UCSD-AML1 (cell line): ENCODE data around the gene PDP2.
"Not testable (repeated sequence)": the region's sequence is repeated elsewhere in the genome, so short reads cannot be mapped to it uniquely, and the experiment has no call there.

Experiments used
- DNase-seq: peaks from one replicate; lab custom pipeline; 2025; ENCODE audit not compliant: unreplicated experiment; lab: John Stamatoyannopoulos, UW

The PDP2 gene

DNA sequence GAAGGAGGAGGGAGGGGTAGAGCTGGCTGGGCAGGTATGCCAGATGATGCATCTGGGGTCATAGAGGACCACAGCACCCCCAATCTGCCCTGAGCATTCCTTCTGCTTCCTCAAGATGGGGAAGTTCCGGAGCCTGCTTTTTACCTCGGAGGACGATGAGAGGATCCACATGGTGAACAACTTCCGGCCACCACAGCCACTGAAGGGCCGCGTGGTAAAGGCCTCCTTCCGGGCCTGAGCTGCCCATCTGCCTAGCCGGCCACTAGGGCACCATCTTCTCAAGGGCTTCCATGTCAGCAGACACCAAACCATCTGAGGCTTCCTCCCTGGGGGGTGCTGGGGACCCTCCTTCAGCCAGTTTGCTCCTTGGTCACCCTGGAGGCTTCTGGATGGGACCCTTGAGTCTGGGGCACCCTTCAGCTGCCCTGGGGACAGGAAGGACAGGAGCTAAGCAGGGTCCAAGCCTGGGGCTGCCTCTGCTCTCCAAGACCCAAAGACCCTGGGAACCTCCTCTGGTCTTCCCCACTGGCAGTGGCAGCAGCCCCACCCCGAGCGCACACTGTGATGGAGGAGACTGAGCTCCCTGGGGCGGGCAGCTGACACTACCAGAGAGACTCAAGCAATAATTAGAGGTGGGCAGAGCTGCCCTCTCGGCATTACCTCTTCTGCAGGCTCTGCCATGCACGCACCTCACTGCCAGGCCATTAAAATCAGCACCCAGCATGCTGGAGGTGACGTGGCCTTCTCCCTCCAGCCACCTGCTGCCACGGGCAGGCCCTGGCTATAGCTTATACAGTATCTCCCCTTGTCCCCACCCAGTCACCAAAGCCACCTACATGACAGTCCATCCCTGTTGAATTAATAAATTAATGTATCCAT lies 26.8 kb upstream of the PDP2 start:
- DNase-seq: peak; percentile 78

DNA sequence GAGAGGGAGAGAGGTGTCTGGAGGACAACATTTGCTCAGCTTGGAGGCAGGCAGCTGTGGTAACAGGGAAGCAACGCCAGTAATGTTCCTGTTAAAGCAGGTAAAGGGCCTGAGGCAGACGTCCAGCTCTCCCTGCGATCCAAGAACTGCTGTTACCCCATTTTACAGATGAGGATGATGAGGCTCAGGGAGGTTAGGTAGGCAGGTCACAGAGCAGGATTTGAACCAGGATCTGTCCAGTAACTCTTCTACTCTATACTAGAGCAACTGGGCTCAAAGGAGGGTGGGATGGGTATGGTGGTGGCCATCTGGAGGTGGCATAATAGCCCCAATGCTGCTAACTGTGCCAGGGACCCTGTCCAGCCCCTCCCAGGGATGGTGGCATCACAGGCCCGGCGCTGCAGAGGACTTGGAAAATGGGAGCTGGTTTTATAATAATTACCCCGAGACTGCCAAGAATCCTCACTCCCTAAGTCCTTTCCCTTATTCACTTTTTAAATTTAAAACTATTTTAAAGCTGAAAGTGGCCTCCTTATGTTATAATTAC lies 24.1 kb upstream of the PDP2 start:
- no peak for DNase-seq

DNA sequence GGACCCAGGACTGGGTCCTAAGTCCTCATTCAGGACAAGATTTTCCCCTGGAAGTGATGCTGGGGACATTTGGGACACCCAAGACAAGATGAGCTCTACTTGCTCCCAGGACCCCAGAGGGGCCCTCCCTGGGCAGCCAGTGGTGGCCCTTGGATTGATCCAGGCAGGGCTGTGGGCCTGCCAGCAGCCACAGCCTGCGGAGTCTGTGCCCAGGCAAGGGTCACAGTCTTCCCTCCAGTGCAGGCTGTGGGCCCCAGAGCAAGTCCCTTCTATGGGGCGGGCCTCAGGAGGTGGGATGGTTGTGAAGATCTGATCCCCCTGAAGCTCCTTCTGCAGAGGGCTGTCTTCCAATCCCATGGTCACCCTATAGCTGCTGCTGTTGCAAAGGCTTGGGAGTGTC lies 23.5 kb upstream of the PDP2 start:
- no peak for DNase-seq

DNA sequence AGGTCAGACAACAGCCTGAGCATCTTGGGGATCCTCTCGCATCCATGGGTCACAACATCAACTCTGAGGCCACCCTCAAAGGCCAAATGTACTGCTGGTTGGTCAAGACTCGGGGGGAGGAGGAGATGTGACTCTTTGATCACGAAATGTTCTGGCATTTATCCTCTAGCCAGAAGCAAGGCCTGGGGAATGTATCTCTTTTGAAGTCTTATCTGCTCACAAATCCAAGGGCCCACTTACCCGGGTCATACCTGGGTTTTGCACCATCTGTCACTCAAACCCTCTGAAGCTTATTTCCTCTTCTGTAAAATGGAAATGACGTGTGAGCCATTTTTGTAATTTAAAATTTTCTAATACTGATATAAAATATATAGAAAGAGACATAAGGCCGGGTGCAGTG lies 22.9 kb upstream of the PDP2 start:
- DNase-seq: no peak

DNA sequence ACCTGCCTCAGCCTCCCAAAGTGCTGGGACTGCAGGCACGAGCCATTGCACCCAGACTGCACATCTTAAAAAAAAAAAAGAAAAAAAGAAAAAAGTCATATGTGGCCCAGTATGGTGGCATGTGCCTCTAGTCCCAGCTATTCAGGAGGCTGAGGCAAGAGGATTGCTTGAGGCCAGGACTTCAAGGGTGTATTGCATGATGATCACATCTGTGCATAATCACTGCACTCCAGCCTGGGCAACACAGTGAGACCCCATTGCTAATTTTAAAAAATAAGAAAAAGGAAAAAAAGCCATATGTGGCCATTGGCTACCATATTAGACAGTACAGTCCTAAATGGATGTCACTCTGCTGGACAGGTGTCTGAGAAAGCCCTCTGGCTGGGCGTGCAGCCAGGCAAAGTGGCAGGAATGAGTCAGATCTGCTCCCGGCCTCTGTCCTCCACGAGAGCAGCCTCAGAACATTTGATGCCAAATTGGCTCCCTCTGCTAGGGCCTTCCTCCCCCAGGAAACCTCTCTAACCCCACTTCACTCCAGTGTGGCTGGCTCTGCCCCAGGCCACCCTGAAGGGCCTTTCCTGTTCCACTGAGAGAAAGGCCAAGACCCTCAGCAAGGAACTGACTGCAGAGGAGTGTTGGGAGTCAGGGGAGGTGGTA lies 21.4 kb upstream of the PDP2 start:
- no peak for DNase-seq

DNA sequence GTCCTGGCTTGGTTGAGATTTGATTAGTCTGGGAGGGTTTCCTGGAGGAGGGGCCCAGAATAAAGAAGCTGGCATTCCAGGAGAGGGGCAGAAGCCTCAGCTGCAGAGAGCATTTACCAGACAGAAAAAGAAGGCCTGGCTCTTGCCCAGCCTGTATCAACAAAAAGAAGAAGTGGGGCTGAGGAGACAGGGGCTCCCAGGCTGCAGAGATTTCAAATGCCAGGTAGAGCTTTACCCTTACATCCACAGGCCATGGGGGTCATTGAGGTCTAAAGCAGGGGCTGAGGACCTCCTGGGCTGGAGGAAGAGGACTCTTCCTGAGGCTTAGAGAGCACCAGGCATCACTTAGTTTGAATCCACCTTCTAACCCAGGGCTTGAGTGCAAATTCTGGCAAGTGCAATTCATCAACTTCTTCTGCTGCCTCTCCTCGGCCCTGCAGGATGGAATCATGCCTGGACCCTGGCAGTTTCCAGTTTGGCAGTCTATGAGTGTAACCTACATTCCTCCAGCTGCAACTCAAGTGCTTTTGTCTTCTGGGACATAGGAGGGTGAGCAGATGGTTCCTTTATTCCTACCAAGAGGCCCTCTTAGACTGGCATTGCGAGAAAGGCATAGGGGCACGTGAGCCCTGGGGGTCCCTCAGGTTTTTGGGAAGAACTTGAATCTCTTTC lies 20.8 kb upstream of the PDP2 start:
- no peak for DNase-seq

DNA sequence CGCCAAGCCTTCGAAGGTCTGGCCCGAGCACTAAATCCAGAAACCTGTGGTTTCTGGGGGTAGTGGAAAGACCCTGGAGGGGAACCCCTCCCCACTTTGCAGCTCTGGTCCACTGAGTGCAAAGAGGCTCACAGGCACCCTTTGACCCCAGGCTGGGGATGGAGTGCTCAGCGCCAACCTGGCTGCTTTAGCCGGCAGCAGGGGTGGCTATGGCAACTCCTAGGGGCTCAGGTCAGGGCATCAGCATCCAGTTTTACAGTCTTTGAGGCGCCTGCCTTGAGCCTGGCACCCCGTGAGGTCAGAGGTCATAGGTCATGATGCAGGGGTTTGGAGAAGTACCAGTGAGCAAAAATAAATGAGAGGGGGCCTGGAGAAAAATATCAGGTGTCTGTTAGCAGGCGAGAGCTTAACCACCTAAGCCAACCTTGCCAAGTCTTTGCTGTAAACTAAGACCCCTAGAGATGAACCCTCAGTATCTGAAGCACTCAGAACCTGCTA lies 18.2 kb upstream of the PDP2 start:
- no peak for DNase-seq

DNA sequence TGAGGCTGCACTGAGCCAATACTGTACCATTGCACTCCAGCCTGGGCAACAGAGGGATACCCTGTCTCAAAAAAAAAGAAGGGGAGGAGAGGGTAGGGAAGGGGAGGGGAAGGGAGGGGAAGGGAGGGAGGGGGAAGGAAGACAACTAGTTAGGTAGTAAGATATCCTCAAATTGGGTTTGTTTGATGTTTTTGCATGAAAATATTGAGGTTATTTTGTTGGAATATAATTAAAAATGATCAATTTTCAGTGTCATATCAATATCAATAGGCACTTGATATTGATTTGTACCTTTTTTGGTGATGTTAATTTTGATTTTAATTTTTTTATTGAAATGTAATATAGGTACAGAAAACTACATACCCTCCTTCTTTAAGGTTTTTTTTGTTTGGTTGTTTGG lies 16.6 kb upstream of the PDP2 start:
- DNase-seq: no peak

DNA sequence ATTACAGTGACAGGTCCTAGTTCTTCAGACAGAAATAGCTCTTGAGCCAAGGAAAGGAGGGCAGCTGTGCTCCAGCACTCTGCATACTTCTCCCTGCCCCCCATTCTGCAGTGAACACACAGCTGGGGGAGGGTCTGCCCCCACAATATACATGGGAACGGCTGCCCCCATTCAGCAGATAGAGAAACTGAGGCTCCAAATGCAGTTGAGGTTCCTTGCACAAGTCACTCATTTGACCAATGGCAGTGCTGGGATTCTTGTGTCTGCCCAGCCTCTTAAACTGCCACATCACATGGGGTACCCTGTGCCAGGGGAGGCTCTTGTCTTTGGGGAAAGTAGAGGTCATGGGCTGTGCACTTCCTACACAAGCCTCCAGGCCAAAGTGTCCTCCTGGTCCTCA lies 10.9 kb upstream of the PDP2 start:
- no peak for DNase-seq

DNA sequence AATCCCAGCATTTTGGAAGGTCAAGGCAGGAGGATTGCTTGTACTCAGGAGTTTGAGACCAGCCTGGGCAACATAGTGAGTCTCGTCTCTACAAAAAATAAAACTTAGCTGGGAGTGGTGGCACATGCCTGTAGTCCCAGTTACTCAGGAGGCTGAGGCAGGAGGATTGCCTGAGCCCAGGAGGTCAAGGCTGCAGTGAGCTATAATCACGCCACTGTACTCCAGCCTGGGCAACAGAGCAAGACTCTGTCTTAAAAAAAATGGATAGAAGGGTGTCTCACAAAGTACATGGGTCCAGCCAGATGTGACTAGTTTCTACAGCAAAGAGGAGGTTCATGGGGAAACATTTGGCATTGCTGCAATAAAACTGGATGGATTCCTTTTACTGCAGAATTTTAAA lies 9.0 kb upstream of the PDP2 start:
- DNase-seq: not testable (repeated sequence)

DNA sequence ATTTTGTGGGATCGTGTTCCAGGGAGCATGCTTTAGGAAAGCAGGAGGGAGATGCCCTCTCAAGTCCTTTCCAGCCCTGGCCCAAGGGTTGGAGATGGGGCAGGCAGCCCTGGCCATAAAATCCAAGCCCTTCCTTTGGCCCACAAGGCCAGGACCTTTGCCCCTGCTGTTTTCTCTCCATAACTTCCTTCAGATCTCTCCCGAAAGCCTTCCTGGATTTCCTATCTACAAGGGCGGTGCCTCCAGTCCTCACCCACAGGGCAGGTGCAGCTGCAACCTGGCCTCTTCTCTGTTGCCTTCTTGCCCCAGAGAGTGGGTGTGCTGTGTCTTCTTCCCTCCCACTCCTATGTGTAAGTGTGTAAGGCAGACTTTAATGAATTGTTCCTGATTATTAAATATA lies 8.5 kb upstream of the PDP2 start:
- DNase-seq: no peak

DNA sequence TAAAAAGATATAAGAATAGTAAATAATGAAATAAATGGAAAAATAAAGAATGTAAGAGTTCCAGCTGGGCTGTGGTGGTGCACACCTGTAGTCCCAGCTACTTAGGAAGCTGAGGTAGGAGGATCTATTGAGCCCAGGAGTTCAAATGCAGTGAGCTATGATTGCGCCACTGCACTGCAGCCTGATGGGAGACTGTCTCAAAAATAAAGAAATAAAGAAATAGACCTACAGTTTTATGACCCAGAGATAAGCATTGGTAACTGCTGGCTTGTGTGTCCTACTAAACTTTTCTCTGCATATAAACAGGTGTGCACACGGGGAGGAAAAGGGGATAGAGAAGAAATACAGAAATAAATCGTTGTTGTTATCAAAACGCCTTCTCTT lies 7.8 kb upstream of the PDP2 start:
- no peak for DNase-seq

DNA sequence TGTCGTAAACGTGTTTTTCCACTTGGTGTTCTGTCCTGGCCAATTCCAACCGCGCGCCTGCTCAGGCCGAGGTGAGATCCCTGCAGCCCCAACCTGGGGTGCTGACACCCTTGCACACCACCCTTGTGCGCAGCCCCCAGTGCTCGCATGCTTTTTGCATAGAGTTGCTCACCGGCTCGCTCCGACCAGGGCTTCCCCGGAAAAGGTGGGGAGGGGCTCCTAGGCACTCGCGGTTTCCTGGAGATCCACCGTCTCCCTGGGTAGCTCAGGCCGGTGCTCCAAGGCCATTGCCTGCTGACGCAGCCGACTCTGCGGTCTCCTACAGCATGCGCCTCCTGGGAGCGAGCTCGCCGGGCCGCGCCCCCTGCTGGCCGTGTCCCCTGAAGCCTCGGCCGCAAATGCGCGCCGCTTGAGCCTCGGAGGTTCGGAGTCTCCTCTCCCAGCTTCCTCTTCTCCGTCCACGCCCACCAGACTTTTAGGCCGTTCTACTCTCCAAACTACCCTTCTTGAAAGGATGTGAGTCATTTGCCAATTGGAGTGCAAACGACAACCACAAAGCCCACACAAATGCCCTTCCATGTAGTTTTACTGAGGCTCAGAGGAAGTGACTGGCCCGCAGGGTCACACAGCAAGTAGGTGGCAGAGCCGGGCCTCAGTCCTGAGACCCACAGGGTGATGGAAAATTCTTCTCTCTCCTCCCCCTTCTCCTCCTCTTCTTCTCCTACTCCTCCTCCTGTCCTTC lies 7.2 kb upstream of the PDP2 start:
- peak; percentile 99 for DNase-seq

DNA sequence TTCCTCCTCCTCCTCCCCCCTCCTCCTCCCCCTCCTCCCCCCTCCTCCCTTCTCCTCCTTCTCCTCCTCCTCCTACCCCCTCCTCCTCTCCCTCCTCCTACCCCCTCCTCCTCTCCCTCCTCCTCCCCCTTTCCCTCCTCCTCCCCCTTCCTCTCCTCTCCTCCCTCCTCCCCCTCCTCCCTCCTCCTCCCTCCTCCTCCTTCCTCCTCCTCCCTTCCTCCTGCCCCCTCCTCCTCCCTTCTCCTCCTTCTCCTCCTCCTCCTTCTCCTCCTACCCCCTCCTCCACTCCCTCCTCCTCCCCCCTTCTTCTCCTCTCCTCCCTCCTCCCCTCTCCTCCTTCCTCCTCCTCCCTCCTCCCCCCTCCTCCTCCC lies 6.6 kb upstream of the PDP2 start:
- no peak for DNase-seq

DNA sequence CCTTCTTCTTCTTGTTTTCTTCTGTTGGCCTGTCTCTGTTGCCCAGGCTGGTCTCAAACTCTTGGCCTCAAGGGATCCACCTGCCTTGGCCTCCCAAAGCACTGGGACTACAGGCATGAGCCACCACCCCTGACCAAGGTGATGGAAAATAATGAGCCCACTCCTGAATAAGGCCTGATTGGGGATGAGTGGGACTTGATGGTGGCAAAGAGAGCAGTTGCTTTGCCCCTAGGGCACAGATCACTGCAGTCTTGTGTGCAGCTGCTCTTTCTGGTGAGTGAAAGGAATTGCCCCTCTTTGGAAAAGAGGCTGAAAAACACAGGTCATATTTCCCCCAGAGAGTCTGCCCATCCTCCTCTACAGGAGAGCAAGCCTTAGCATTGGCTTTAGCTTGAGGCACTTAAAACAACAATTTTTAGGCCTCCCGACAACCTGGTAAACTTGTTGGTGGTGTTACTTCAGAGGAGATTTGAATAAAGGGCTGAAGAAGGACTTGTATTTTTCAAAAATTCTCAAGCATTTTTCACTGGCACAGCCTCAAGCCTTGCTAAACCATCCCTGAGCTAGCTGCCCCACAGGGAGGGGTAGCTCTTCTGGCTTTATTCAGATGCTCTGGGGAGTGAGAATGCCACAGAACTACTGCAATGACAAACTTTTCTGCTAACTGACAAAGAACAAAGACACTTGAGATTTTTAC lies 6.1 kb upstream of the PDP2 start:
- peak; percentile 49 for DNase-seq

DNA sequence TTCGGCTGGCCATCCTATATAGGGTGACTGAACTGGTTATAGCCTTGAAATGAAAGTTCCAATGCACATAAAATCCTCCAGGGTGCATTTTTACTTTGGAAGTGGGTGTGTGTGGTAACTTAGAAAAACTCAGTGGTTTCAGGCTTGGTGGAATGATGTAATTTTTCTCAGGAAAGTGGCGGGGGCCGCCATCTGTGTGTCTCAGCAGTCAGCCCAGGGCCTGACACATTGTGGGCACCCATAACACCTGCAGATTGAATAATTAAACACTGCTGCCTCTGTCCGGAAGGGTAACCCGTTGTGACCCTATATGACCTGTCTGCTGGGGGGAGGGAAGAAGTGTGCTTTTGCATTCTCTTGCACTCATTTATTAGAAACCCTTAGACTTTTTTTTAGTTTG lies 2.2 kb upstream of the PDP2 start:
- DNase-seq: peak; percentile 39

DNA sequence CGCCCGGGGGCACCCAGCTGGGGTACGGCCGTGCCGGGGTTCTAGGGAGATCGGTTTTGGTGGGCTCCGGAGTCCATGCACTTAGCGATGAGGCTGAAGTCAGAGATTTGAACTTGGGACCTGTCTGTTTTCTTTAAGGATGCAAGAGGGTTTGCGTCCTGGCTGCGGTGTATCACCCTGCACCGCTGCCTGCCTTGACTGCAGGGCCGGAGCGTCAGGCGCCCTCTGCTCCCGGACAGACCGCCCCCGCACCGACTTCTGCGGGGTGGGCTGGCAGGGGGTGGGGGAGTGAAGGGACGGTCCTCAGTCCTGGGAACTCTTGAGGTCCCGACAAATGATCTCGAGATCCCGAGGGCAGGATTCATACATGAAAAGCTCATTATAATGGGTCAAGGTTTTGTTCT lies 701 bp downstream of the PDP2 start:
- DNase-seq: peak; percentile 52

DNA sequence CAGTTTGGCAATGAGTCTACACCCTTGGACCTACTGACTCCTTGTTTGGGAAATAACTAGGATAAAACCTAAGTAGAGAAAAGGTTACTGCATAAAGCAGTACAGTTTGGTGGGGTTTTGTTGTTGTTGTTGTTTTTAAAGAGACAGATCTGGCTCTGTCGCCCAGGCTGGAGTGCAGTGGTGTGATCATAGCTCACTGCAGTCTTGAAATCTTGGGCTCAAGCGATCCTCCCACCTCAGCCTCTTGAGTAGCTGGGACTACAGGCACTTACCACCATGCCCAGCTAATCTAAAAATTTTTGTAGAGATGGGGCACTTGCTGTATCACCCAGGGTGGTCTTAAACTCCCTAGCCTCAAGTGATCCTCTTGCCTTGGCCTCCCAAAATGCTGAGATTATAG lies 1.2 kb downstream of the PDP2 start:
- DNase-seq: no peak

DNA sequence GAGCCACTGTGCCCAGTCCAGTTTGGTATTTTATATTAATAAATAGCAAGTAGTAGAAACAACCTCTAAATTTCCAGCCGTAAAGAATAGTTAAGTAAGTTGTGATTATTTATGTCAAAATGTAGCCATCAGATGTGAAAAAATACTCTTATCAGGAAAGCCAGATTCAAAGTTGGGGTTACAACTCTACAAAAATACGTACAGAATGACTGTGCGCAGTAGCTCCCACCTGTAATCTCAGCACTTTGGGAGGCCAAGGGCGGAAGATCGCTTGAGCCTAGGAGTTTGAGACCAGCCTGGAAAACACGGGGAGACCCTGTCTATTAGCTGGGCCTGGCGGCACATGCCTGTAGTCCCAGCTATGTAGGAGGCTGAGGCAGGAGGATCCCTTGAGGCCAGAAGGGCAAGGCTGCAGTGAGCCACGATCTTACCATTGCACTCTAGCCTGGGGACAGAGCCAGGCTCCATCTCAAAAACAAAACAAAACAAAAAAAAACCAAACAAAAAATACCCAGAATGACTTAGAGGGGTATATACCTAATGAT lies 1.7 kb downstream of the PDP2 start:
- DNase-seq: no peak

DNA sequence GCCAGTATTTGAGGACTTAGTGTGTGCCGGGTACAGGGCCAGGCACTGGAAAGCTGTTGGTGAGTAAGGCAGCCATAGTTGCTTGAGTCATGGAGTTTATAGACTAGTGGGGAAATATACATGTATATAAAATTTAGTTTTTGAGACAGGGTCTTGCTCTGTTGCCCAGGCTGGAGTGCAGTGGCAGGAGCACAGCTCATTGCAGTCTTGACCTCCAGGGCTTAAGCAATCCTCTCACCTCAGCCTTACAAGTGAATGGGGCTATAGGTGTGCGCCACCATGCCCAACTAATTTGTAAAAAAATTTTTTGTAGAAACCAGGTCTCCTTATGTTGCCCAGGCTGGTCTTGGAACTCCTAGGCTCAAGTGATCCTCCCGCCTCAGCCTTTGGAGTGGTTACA lies 2.4 kb downstream of the PDP2 start:
- DNase-seq: no peak
